ENCODE measurements around the gene TCF20. TPM values are rescaled to one million over a fixed set of nuclear protein-coding genes. Genes with fewer than 3 reads are reported as not detected.
A peak's percentile ranks its signal among the peaks of the same experiment; 100 is the strongest.

Gene TCF20
- total RNA-seq, 1 donor from 2014 or later, result 74.3 TPM

GRCh38 chr22:42296883-42297282 is 26.4 kb upstream of the TCF20 start:
- DNase-seq (ENCODE audit: low spot score), result no peak
- H3K4me3 Mint-ChIP-seq (ENCODE audit: low read depth), result no peak overlapping the region
- no peaks in the 10 kb centered on the region for H3K27me3 Mint-ChIP-seq (ENCODE audit: low read depth)
- H3K9me3 Mint-ChIP-seq, result no peaks in the 10 kb centered on the region
- no peaks in the 10 kb centered on the region for H3K36me3 Mint-ChIP-seq (ENCODE audit: low read depth)
- no peak overlapping the region for H3K27ac Mint-ChIP-seq
- peaks cover 29% of the 10 kb centered on the region for H3K4me1 Mint-ChIP-seq (ENCODE audit: low read depth)
- intact Hi-C loops (cut with micrococcal nuclease), result no loop called here

- Mint-ChIP-seq H3K9me3 (no peaks in the 10 kb centered on the region), H3K27me3 (ENCODE audit: low read depth) (no peaks in the 10 kb centered on the region), H3K36me3 (ENCODE audit: low read depth) (no peaks in the 10 kb centered on the region), H3K27ac (no peak overlapping the region), H3K4me1 (ENCODE audit: low read depth) (peaks cover 29% of the 10 kb centered on the region), H3K4me3 (ENCODE audit: low read depth) (no peak overlapping the region)
- DNase-seq (ENCODE audit: low spot score), result no peak
- intact Hi-C loops (cut with micrococcal nuclease), result no loop called here
These were observed 26.0 kb upstream of the TCF20 start for GRCh38 chr22:42296381-42296853.

GRCh38 chr22:42294034-42294985 is 23.9 kb upstream of the TCF20 start:
- Mint-ChIP-seq H3K36me3 (ENCODE audit: low read depth) (no peaks in the 10 kb centered on the region), H3K4me3 (ENCODE audit: low read depth) (no peak overlapping the region), H3K4me1 (ENCODE audit: low read depth) (peaks cover 12% of the 10 kb centered on the region), H3K27ac (no peak overlapping the region), H3K9me3 (no peaks in the 10 kb centered on the region), H3K27me3 (ENCODE audit: low read depth) (no peaks in the 10 kb centered on the region)
- intact Hi-C loops (cut with micrococcal nuclease), result no loop called here
- DNase-seq (ENCODE audit: low spot score), result no peak

- intact Hi-C loops (cut with micrococcal nuclease), result no loop called here
- no peak for DNase-seq (ENCODE audit: low spot score)
- Mint-ChIP-seq H3K4me3 (ENCODE audit: low read depth) (no peak overlapping the region), H3K4me1 (ENCODE audit: low read depth) (peaks cover 8% of the 10 kb centered on the region), H3K36me3 (ENCODE audit: low read depth) (no peaks in the 10 kb centered on the region), H3K27me3 (ENCODE audit: low read depth) (no peaks in the 10 kb centered on the region), H3K9me3 (no peaks in the 10 kb centered on the region), H3K27ac (no peak overlapping the region)
These were observed 22.5 kb upstream of the TCF20 start for GRCh38 chr22:42292732-42293520.

GRCh38 chr22:42291287-42291686 is 20.8 kb upstream of the TCF20 start:
- peaks cover 15% of the 10 kb centered on the region for H3K4me1 Mint-ChIP-seq (ENCODE audit: low read depth)
- H3K9me3 Mint-ChIP-seq, result no peaks in the 10 kb centered on the region
- no peak overlapping the region for H3K4me3 Mint-ChIP-seq (ENCODE audit: low read depth)
- no peak overlapping the region for H3K27ac Mint-ChIP-seq
- no peaks in the 10 kb centered on the region for H3K27me3 Mint-ChIP-seq (ENCODE audit: low read depth)
- intact Hi-C loops (cut with micrococcal nuclease), result no loop called here
- DNase-seq (ENCODE audit: low spot score), result no peak
- no peaks in the 10 kb centered on the region for H3K36me3 Mint-ChIP-seq (ENCODE audit: low read depth)

DNA sequence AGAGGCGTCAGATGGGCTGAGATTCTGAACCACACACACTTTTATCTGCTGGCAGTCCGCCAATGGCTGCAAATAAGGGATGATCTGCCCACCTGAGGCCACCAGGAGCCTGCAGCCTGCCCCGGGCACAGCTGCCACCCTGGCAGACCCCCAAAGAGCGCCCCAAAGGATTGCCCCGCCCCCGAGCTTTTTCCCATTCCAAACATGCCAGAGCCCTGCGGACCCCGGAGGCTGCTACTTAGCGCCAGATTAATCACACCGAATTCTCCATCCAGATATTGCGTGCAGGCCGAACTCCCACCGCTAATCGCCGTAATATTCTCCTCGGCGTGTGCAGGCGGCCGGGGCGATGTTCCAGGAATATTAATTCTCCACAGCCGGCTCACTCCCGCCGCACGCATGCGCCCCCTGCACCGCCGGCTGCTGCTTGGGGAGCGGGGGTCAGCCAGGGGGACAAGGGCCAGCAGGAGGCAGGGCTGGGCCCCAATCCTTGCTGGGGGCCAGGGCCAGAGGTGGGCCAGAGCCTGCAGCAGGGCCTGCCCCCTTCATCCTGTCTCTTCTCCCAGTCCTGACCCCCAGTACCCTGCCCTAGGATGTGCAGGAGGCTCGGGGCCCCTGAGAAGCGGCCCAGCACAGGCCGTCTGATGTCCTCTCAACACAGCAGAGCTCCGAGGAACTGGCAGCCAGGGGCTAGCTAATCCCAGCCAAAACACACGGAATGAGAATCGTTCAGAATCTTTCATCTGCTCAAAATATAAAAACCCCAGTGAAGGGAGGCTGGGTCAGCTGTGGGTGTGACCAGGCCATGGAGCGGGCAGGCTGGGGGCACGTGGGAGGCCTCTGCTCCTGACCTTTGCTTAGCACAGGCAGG is 19.5 kb upstream of the TCF20 start:
- Mint-ChIP-seq H3K27ac (no peak overlapping the region), H3K4me3 (ENCODE audit: low read depth) (no peak overlapping the region), H3K9me3 (no peaks in the 10 kb centered on the region), H3K27me3 (ENCODE audit: low read depth) (peaks cover 4% of the 10 kb centered on the region), H3K36me3 (ENCODE audit: low read depth) (no peaks in the 10 kb centered on the region), H3K4me1 (ENCODE audit: low read depth) (peaks cover 24% of the 10 kb centered on the region)
- DNase-seq (ENCODE audit: low spot score), result no peak
- intact Hi-C loops (cut with micrococcal nuclease), result no loop called here

GRCh38 chr22:42288791-42289190 is 18.3 kb upstream of the TCF20 start:
- Mint-ChIP-seq H3K4me1 (ENCODE audit: low read depth) (peaks cover 23% of the 10 kb centered on the region), H3K27ac (no peak overlapping the region), H3K4me3 (ENCODE audit: low read depth) (no peak overlapping the region), H3K27me3 (ENCODE audit: low read depth) (peaks cover 9% of the 10 kb centered on the region), H3K9me3 (no peaks in the 10 kb centered on the region), H3K36me3 (ENCODE audit: low read depth) (no peaks in the 10 kb centered on the region)
- intact Hi-C loops (cut with micrococcal nuclease), result no loop called here
- DNase-seq (ENCODE audit: low spot score), result no peak

DNA sequence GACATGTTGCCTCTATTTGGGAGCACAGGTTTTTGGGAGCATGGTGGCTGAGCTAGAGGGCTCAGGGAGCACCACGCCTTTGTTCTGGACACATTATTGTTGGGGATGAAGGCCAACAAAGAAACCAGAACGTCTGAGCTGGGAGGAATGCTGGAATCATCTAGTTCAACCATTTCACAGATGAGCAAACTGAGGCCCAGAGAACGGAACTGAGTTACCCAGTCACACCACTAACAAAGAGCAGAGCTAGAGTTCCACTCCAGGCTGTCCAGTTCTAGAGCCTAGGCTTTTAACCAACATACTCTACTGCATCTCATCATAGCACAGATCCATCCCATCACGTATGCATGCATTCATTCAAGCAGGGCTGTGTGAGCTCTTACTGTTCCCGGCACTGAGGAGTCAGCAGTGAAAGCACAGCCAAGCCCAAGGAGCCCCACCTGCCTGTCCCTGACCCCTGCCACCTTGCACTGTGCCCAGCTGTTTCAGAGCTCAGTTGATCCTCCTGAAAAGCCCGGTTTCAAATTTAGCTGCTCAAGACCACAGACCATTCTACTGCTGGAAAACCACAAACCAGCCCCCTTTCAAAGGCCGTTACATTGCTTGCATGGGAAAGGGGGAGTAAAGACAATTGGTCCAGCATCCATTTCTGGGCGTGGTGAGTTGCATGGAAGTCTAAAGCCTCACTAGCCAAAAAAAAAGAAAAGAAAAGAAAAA is 16.9 kb upstream of the TCF20 start:
- Mint-ChIP-seq H3K4me3 (ENCODE audit: low read depth) (no peak overlapping the region), H3K9me3 (no peaks in the 10 kb centered on the region), H3K27ac (no peak overlapping the region), H3K36me3 (ENCODE audit: low read depth) (no peaks in the 10 kb centered on the region), H3K4me1 (ENCODE audit: low read depth) (peaks cover 23% of the 10 kb centered on the region), H3K27me3 (ENCODE audit: low read depth) (peaks cover 16% of the 10 kb centered on the region)
- intact Hi-C loops (cut with micrococcal nuclease), result no loop called here
- DNase-seq (ENCODE audit: low spot score), result no peak

DNA sequence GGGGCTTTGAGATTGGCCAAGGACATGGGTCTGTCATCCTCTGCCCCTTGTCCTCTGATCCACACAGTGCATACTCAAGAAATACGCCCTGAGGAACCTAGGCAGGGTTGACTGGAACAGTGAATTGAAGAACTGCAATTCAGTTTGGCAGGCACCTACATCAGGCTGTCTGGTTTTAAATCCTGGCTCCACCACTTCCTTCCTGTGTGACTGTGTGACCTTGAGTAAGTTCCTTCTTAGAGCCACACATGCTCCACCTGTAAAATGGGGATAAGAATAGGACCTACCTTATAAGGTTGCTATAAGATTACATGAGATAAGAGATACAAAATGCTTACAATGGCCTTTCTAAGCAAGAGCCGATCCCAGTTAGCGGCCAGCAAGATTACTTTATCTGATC is 15.8 kb upstream of the TCF20 start:
- intact Hi-C loops (cut with micrococcal nuclease), result no loop called here
- Mint-ChIP-seq H3K4me3 (ENCODE audit: low read depth) (peak overlapping the region; percentile 2), H3K36me3 (ENCODE audit: low read depth) (no peaks in the 10 kb centered on the region), H3K9me3 (no peaks in the 10 kb centered on the region), H3K27ac (no peak overlapping the region), H3K27me3 (ENCODE audit: low read depth) (peaks cover 18% of the 10 kb centered on the region), H3K4me1 (ENCODE audit: low read depth) (peaks cover 23% of the 10 kb centered on the region)
- DNase-seq (ENCODE audit: low spot score), result no peak

DNA sequence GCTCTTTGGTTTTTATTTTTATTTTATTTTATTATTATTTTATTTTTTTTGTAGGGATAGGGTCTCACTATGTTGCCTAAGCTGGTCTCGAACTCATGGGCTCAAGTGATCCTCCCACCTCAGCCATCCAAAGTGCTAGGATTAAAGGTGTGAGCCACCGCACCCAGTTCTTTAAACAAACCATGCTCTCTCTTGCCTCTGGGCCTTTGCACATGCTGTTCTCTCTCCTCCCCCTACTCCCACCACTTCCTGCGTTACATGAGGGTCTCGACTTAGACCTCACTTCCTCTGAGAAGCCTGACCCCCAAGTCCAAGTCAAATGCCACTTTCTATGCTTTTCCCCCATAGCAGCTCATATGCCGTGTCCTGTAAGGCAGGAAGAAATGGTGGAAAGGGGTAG is 15.2 kb upstream of the TCF20 start:
- H3K27ac Mint-ChIP-seq, result no peak overlapping the region
- intact Hi-C loops (cut with micrococcal nuclease), result no loop called here
- no peak for DNase-seq (ENCODE audit: low spot score)
- H3K4me1 Mint-ChIP-seq (ENCODE audit: low read depth), result peaks cover 23% of the 10 kb centered on the region
- no peaks in the 10 kb centered on the region for H3K9me3 Mint-ChIP-seq
- no peak overlapping the region for H3K4me3 Mint-ChIP-seq (ENCODE audit: low read depth)
- H3K27me3 Mint-ChIP-seq (ENCODE audit: low read depth), result peaks cover 18% of the 10 kb centered on the region
- H3K36me3 Mint-ChIP-seq (ENCODE audit: low read depth), result no peaks in the 10 kb centered on the region

DNA sequence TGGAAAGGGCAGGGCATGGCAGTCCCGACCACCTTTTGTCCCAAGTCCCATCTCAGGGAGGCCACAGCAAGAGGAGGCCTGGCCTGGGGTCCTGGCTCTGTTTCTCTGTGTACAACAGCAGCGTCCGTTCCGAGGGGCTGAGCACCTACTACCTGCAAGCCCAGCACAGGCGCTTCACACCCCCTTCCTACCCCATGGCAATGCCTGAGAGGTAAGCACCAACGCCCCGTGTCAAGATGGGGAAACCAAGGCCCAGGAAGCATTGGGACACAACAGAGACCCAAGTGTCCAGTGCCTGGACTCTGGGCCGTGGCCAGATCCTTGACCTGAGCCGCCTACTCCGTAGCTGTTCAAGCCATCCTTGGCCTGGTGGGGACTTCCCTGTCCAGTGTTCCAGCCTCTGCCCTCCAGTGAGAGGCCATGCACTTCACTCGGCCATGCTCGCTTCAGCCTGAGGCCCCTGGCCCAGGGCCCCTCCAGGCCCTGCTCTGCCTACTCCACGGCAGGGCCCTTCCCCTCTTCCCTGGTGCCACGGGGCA is 14.3 kb upstream of the TCF20 start:
- H3K9me3 Mint-ChIP-seq, result no peaks in the 10 kb centered on the region
- no peaks in the 10 kb centered on the region for H3K36me3 Mint-ChIP-seq (ENCODE audit: low read depth)
- no peak overlapping the region for H3K4me3 Mint-ChIP-seq (ENCODE audit: low read depth)
- peaks cover 18% of the 10 kb centered on the region for H3K27me3 Mint-ChIP-seq (ENCODE audit: low read depth)
- intact Hi-C loops (cut with micrococcal nuclease), result no loop called here
- no peak overlapping the region for H3K27ac Mint-ChIP-seq
- DNase-seq (ENCODE audit: low spot score), result no peak
- H3K4me1 Mint-ChIP-seq (ENCODE audit: low read depth), result peaks cover 23% of the 10 kb centered on the region

DNA sequence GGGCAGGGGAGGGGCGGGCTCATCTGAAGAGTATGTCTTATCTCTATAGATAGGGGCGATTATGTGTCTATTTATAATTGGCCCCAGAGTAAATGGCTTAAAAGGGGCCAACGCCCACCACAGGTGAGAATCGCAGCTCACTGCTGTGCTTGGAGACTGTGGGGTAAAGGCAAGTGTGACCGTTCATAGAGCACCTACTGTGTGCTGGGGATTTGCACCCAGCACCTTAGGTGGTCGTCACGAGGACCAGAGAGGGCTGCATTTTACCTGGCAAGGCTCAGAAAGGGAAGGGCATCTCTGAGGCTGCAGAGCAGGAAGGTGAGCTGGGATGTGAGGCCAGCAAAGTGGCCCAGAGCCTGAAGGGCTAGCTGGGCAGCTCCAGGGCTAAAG is 13.7 kb upstream of the TCF20 start:
- Mint-ChIP-seq H3K27ac (no peak overlapping the region), H3K4me3 (ENCODE audit: low read depth) (no peak overlapping the region), H3K27me3 (ENCODE audit: low read depth) (peaks cover 18% of the 10 kb centered on the region), H3K9me3 (no peaks in the 10 kb centered on the region), H3K36me3 (ENCODE audit: low read depth) (no peaks in the 10 kb centered on the region), H3K4me1 (ENCODE audit: low read depth) (peaks cover 23% of the 10 kb centered on the region)
- intact Hi-C loops (cut with micrococcal nuclease), result no loop called here
- no peak for DNase-seq (ENCODE audit: low spot score)

Measured in activated T-helper 2 cell treated with anti-CD3 and anti-CD28 coated beads, Interferon-gamma antibody, Interleukin-2, Interleukin-4, amounts not matched to agents 10 μg/mL and 5 μg/mL and 100 μg/mL, durations not matched to agents 14 hours and 24 hours and 36 hours (primary cell).